ENCODE results near the gene MEIS2.

The MEIS2 gene

DNA sequence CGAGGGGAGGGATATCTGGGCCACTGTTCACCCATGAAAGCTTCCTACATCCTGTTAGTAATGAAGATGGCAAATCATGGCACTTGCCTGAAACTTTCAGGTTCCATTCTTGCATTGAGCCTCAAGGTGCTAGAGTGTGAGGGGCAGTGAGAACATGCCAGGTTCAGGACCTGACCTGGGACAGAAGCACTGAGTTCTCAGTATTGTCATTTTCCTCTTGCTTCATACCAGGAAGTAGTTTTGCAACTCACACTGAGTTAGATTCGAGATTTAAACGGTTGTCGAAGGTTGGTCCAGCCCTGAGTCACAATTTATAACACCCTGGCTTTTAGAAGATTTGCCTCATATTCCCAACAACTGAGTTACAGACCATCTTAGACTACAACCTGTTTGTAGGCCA lies 11.8 kb upstream of the MEIS2 start:
- DNase-seq = no peak

DNA sequence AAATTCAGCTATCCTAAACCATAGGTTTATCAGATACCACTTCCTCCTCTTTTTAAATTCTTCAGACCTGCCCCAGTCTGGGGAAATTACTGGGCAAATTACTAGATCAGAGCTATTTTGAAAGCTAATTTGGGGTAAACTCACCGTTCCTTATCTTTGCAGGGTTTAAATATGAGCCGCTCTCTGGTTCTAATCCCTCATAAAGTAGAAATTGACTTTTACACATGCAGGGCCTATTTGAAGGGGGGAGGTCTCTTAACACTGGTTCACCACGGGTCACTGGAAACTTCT lies 11.0 kb upstream of the MEIS2 start:
- DNase-seq = no peak

DNA sequence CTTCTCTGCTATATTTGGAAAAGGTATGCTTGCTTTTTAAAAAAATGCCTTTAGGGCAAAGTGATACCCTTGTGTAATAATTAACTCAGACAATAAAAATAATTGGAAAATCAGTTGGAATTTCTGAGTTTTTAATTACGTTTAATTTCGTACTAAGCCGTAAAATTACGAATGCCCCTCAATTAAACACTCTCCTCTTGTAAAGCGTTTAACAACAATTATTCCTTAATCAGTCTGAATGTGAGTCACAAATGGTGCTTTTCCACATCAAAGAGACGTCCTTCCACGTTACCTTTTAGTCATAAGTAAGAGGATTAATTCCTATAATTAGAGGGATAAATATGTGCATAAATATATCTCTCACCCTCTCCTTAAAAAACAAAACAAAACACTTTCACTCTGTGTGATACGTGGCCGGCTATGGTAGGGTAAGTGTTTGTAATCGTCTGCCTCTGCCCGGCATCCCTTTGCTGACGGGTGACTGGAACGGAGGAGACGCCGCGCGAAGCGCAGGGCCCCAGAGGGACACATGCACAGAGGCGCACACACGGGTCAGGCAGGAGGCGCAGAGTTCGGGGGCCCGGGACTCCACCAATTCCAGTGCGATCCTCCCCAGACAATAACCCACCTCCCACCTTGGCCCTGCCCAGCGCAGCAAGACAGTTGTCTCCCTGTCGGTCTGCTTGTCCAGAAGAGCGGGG lies 9.7 kb upstream of the MEIS2 start:
- DNase-seq = no peak

DNA sequence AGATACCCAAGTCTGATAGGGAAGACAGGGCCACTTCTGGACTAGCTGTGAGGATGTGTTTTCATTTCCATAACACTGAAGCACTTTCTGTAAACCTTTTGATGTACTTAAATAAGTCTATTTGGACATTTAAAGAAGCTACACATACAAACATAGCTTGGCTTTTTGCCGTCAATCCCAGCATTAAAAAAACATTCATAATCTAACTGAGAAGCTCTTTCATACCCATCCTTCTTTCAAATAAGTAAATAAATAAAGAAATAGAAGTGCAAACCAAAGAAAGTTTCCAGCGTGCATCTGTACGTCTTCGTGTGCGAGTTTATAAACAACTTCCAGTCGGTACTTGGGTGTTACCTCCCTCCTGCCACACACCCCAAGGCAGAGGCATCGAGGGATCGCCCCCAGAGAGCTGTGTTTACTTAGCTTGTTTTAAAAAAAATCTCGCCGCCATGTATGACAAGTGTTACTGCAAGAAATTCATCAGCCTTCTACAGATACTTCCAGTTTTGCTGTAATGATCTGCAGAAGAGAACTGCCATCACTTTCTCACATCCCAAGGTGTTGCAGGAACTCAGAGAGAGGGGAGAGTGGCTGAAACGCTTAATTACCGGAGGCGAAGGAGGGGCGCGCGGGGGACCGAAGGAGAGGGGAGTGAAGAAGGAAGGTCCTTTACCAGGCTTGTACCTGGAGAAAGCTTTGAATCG lies 9.0 kb upstream of the MEIS2 start:
- DNase-seq = no peak

DNA sequence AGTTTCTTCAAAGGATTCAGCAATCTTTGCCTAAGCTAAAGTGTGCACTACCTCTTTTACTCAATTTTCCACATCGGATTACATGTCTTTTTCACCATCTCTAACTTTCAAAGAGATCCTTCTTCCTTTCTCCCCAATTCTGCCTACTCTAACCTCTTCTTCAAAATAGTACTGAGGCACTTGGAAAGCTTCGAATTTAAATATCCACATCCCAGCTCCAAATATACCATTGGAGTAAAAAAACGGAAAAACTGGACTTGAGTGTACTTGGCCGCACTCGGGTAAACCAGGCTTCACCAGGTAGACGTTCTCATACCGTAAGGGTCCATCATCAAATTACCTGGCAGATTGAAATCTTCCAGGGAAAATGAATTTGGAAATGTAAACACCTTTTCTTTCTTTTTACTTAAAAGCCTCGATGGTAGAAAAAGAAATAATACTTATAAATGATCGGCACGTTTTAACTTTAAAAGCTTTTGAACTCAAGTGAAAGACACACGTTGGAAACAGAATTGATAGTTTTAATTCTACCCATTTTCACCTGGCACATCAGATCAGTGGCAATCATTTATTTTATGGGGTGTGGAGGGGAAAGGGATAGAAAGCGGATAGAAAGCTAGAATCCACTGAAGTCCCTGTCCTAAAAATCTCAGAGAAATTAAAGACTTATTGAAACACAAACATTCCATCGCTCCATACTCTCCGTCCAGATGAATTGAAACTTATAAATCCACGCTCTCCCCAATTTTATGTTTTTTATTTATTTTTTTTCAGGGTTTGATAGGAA lies 8.2 kb upstream of the MEIS2 start:
- no peak for DNase-seq

DNA sequence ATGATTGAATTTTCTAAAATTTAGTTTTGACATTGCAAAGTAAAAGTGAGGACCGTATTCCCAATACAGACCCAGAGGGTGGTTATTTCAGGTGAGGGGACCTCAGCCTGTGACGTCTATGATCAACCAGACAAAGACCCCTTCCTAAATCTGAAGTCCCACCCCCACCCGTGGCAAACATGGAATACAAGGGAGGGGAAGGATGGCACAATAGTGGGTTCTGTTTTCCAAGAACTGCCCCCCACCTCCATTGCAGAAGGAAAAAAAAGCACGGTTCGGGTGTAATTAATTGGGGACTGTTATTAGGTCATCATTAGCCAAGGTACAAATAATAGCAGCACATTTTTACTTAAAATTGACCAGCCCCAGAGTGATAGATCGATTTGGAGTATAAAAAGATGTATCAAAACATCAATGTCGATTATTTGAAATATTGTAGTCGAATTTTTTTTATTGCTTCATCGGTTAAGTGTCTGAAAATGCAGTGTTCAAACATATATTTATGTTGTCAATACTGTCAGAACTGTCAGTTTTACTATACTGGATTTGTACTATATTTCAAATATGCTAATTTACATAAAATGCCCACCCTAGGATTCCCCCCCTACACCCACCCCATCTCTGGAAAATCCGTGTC lies 7.5 kb upstream of the MEIS2 start:
- DNase-seq = no peak

DNA sequence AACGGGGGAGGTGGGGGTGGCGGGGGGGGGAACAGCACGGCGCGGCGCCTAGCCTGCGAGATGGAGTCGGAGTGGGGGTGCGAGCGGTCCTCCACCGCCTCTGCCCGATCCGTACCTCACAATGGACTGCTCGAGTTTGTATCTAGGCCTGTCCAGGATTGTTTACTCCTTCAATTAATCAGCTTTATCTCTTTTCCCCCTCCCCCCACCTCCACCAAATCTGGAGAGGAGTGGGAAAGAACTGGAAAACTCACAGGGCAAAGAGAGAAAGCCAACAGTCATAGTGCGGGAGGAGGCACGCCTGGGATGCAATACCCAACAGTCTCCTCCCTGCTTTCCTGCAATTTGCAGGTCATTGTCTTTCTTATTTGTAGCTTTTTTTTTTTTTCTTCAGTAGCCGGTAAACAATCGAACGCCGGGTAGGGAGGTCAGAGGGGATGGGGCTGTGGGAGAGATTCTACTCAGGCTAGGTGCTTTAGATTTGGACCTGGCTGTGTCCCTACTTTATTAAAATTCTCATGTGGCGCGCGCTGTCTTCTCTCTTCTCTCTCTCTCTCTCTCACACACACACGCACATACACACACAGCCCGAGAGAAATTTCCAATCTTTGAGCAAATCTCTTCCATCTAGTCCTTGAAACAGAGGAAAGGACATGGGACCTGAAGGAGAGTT lies 6.9 kb upstream of the MEIS2 start:
- DNase-seq = no peak

DNA sequence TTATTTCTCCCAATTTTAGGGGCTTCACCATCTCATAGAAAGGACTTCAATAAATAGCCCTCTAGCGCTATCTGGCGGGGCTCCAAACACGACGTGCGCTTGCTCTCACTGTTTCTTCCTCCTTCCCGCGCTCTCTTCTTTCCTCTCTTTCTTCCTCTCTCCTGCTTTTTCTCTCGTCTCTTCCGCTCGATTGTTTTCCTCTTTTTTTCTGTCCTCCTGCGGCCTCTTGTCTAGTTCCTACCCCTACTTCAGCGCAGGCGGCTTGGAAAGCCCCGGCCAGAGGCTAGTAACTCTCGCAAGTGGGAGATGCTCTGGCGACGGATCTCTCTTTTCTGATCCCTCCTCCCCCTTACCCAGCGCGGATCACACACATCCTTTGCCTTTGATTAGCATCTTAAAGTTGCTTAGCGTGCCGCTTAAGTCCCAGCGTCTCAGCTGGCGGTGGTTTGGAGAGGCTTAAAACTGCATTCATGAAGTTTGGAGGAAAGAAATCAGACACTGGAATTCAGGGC lies 6.2 kb upstream of the MEIS2 start:
- DNase-seq = peak; percentile 77

DNA sequence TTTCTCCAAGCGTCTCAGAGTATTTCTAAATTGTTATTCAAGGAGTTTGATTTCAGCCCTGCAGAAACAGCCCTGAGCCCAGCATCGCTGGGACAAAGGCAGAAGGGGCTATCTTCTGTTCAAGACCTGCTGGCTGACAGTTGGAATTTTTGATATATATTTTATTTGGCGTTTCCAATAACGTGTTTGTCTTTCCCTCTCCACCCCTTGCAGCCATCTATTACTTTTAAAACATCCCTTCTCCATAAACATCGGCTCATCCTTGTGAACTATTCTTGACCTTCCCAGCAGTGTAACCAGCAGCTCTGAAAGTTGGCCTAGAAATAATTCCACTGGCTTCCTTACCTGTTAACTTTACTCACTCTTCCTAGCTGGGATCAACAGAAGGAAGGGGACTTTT lies 5.5 kb upstream of the MEIS2 start:
- no peak for DNase-seq

DNA sequence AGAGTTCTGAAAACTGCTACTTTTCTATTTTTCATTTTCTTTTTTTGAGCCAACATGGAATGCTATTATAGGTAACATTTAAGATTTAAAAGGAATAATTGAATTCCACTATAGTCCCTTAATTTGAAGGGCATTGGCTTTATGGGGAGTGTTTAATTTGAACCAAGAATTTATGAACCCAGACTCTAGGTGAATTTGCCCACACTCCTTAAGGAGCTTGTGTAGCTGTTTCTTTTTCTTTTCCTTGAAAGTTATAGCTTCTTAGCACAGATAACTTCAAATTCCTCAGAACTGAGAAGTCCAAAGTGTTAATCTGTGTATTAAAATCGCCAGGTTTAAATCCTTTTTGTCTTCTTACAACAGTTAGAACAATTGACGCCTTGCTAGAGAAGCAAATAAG lies 4.7 kb upstream of the MEIS2 start:
- no peak for DNase-seq

DNA sequence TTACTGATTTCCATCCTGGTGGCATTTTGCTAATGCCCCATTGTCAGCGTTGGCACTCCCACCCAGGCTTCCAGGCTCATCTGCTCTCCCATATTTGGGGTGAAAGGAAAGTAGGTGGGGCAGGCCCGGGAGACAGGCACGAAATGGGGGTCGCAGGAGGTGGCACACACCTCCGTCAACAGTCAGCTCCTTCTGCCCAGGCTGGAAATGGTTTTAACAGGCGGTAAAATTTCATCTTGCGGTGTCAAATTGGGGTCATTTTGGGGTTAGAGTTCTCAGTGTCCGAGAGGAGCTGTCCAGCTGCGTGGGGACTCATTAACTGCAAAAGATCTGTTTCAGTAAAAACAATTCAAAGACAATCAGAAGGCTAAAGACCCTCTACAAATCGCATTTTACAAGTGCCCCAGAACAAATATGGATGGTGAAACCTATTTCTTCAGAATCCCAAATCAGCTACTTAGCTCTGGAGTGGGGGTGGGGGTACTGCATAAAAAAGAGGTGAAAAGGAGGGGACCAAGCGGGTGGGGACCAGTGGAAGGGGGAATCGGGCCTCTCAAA lies 4.2 kb upstream of the MEIS2 start:
- no peak for DNase-seq

DNA sequence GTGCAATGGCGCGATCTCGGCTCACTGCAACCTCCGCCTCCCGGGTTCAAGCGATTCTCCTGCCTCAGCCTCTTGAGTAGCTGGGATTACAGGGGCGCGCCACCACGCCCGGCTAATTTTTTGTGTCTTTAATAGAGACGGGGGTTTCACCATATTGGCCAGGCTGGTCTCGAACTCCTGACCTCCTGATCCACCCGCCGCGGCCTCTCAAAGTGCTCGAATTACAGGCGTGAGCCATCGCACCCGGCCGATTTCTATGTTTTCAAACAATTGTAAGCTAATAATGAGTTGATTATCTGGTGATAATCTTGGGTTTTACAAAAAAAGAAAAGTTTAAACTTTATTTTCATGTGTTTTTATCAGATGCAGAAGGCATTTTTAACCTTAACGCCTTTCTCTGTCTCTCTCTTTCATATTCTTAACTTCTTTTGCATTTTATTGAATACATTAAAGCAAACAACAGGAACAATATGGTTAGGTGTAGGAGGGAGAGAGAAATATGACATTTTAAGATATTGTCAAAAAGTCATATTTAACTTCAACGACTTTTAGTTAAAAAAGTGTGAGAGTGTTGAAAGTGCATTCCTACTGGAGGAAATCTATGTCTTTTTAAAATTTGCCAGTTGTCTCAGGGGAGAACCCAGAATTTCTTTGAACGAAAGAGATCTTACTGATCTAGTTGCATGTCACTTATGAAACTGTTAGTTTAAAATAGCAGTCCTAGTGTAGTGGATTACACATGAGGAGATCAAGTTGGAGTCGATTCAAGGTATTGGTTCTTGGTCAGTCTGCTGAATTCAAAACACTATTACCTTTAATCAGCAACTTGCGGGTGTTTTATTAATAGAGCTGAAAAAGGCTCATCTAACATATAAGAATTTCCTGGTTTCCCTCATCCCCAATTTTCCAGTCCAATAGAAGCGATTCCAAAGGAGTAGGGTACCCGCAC lies 3.4 kb upstream of the MEIS2 start:
- no peak for DNase-seq

DNA sequence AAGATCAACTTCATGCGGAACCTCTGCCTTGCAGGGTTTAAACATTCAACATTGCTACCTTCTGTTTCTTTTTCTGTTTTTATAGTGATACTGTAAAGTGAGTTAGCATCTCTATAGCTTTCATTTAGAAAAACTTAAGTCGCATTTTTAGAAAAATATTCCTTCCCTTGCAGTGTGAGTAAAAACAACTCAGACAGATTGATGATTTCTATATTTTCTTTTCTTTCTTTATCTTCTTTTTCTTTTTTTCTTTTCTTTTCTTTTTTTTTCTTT lies 2.8 kb upstream of the MEIS2 start:
- DNase-seq = no peak

DNA sequence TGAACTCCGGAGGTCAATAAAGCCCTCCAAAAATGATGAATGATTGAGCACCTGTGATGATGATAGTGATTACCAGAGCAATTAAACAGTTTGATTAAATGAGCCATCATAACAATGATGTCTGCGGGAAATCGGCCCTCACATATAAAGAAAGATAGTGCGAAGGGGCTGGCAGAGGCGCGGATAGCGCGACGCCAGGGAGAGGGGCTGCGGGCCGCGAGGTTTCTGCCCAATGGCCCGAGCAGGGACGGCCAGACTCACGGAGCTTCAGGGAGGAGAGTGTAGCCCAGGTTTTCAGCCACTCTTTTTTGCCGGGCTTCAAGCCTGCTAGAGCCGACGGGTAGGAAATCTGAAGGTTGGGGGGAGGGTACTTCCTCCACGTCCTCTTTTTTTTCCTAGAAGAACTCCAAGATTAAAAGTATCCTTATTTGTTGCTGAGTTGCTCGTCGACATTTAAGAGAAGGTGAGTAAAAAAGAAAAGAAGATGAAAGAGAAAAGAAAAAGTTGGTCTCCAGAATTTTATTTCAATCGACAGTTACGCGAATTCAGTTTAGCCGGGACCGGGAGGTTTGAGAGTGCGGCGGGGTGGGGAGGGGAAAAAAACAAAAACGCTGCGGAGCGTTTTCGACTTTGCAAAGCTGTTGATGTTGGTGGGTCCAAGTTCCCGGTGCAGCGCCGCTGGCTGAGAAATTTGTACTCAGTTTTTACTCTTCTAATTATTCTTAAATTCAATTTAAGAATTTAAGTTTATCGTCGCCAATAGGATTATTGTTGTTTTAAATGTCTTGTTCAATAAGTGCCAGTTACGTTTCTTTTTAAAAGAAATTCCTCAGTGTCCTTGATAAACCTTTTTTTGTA lies 2.2 kb upstream of the MEIS2 start:
- peak; percentile 48 for DNase-seq

DNA sequence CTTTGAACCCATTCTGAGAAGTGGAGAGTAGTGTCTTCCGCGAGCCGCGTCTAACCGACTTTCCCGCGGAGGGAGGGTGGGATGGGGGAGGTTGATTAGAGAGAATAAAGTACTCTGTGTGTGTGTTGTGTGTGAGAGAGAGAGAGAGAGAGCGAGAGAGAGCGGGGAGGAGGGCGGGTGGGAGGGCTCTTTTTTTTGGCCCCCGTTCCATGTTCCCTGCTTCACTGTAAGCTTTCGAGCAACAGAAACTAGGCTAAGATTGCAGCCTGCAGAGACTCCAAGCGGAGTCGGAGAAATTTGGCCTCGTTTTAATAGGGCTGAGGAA lies 1.6 kb upstream of the MEIS2 start:
- peak; percentile 77 for DNase-seq

DNA sequence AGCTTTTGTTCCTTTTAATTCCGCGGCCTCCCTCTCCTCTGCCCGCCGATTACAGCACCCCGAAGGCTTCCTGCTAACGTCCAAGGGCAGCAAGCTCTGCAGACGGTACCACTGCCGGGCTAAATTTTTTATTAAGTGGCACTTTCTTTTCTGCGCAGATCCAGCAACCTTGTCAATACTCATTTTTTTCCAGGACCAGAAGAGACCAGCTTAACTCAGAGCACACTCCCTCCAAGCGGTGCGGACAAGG lies 542 bp upstream of the MEIS2 start:
- DNase-seq = no peak

DNA sequence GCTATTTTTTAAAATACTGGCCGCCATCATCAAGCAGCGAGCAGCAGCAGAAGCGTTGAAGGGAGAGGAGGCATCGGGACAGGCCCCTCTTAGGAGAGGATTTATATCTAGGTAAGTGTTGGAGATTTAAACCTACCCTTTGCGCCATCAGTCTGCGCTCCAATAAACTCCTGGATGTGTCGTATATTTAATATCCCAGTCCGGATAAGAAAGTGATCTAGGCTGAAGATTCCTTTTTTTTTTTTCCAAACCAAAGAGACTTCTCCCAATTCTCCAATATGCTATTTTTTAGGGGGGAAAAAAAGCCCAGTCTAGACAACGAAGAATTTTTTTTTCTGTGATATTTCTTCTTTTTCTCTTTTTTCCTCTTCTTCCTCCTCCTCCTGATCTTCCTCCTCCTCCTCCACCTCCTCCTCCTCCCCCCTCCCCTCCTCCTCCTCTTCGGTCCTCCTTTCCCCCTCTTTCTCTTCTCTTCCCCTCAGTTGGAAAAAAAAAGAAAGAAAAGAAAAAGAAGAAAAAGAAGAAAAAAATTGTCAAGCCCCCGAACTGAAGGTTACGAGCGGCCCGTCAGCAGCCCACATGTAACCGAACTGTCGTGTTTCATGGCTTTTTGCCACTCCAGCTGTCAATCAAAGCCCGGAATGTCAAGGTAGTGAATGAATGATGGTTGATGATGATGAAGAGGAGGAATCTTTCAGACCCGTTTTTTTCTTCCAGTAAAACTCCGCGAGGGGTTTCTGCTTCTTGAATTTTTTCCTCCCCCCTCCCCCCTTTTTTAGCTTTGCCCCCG lies 835 bp downstream of the MEIS2 start:
- peak; percentile 73 for DNase-seq

DNA sequence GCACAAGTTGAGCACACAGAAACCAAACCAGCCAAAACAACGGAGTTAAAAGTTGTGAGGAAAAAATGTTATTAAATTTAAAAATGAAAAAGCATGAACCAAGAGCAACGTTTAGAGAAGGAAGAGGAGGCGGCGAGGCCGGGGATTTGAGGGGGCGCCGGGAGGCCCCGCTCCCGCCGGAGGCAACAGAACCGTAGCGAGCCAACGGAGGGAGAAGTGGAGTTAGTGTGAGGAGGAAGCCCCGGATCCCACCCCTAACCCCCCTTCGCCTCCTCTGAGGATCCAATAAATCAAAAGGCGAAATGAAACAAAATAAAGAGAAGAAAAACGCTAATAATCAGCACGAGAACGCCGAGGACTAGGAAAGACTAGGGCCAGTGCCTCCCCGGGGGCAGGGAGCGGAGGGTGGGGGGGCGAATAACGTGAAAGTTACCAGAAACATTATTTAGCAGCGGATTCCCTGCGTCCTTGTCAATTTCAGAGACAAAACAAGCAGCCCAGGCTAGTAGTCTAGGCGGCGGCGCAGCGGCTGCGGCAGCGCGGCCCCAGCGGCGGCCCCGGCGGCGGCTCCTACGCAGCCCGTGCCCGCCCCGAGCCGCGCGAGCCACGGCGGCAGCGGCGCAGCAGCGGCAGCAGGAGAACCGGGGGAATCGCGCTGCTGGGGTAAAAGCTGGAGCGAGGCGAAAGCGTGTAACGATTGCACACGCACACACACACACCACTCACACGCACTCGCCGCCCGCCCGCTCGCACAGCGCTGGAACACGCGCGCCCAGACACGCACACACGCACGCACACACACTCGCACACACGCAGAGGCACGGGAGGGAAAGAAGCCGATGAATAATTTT lies 1.7 kb downstream of the MEIS2 start:
- peak; percentile 69 for DNase-seq

DNA sequence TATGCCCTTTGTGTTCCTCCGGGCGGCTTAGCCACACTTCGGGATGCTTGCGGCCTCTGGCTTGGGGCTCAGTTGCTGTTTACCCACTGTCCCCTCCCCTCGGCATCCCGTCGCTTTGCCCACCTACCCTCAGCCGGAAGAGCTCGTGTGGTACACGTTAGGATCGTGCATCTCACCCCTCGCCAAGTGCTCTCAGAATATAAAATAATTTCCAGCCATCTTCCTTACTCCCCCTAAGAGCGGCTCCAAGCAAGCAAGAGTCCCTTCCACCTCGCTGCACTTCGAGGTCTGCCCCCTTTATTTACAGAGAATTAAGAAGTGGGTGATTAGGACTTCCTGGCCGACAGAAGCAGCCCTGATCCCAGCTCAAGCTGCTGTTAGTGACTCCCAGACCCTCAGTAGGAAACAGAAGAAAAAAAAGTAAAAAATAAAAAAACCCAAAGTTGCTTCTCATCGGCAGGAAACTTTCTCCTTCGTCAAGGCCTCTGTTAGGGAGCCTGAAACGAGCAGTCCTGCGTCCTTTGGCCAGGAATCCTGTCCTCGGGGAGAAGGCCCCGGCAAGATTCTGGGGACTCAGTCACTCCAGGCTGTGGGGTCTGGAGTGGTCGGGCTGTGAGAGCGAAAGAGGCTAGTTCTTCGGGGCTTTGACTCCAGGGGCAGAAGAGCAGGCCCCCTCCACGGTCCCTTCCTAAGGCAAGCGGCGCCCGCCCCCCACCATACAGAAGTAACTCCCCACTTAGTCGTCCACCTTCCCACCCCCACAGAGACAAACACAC lies 3.0 kb downstream of the MEIS2 start:
- no peak for DNase-seq

Measured in OCI-M1 (cell line).